G401 (cell line): ENCODE results near the gene ABCC12. TPM values are rescaled to one million over a fixed set of nuclear protein-coding genes. Genes with fewer than 3 reads are reported as not detected.

Source experiments
- DNase-seq: peaks from one replicate; pipeline ENCODE4 v3.0.0-alpha.2; 2015; ENCODE audit warnings: low spot score
- in situ Hi-C: cut with HindIII; loops from 2 replicates; pipeline ENCODE4 v1.10.0; 2016; ENCODE audit warnings: low sequenced_read_pairs, mixed read lengths
- total RNA-seq: library from RNA; depleted of rRNA; stranded (reverse); fragments of >200 nt; shearing (Covaris generic); gene quantifications from 2 replicates; pipeline ENCODE4 v1.2.3, GENCODE V29; 2014; rRNA removed

The ABCC12 gene
- total RNA-seq, 1 experiment from 2014 or later, result not detected

- in situ Hi-C loops, result no loop called here
- peak; percentile 32 for DNase-seq
These were observed 42.8 kb downstream of the ABCC12 start for GRCh38 chr16:48113001-48113400.

GRCh38 chr16:48112600-48112999, 43.2 kb downstream of the ABCC12 start:
- in situ Hi-C loops, result no loop called here
- DNase-seq, result no peak

- in situ Hi-C loops, result no loop called here
These were observed 44.8 kb downstream of the ABCC12 start for GRCh38 chr16:48110982-48111381.

GRCh38 chr16:48110000-48110399, 45.8 kb downstream of the ABCC12 start:
- no peak for DNase-seq

More at GRCh38 chr16:48110982-48111381, 44.8 kb downstream of the ABCC12 start:
- DNase-seq, result no peak

GRCh38 chr16:48109475-48109874, 46.3 kb downstream of the ABCC12 start:
- in situ Hi-C loops, result no loop called here
- DNase-seq, result no peak

More at GRCh38 chr16:48110000-48110399, 45.8 kb downstream of the ABCC12 start:
- in situ Hi-C loops, result no loop called here

- in situ Hi-C loops, result no loop called here
- peak; percentile 48 for DNase-seq
These were observed 49.3 kb downstream of the ABCC12 start for GRCh38 chr16:48106446-48106845.

Other genes starting within 250 kb of the ABCC12 start
- gene LONP2, start 88.3 kb upstream of the ABCC12 start, total RNA-seq, result 21.2 and 36.1 TPM in 2 replicates
- 0.03 and 0.12 TPM in 2 replicates for gene ABCC11, start 91.5 kb upstream of the ABCC12 start, total RNA-seq
- 11.1 and 21.3 TPM in 2 replicates for gene SIAH1, start 229.4 kb upstream of the ABCC12 start, total RNA-seq